ENCODE measurements around the gene CSNK1G1.
"Not testable (repeated sequence)": the region's sequence is repeated elsewhere in the genome, so short reads cannot be mapped to it uniquely, and the experiment has no call there.

The CSNK1G1 gene

GRCh38 chr15:64287953-64288352 lies 68.0 kb downstream of the CSNK1G1 start:
- no peak for DNase-seq (ENCODE audit: low read depth)

GRCh38 chr15:64286473-64286872 lies 69.5 kb downstream of the CSNK1G1 start:
- no peak for DNase-seq (ENCODE audit: low read depth)

GRCh38 chr15:64285871-64286270 lies 70.1 kb downstream of the CSNK1G1 start:
- DNase-seq (ENCODE audit: low read depth) = no peak

GRCh38 chr15:64285150-64285549 lies 70.8 kb downstream of the CSNK1G1 start:
- no peak for DNase-seq (ENCODE audit: low read depth)

DNA sequence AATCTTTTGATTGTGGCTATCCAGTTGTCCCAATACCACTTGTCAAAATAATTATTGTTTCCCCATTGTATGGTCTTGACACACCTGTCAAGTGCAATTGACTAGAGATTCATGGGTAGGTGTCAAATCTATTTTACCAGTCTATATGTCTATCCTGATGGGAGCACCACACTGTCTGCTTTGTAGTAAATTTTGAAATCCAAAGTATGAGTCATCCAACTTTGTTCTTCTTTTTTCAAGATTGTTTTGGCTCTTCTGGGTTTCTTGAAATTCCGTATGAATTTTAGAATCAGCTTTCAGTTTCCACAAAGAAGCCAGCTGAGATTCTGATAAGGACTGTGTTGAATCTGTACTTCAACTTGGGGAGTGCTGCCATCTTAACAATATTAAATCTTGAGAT lies 71.9 kb downstream of the CSNK1G1 start:
- DNase-seq (ENCODE audit: low read depth) = no peak

DNA sequence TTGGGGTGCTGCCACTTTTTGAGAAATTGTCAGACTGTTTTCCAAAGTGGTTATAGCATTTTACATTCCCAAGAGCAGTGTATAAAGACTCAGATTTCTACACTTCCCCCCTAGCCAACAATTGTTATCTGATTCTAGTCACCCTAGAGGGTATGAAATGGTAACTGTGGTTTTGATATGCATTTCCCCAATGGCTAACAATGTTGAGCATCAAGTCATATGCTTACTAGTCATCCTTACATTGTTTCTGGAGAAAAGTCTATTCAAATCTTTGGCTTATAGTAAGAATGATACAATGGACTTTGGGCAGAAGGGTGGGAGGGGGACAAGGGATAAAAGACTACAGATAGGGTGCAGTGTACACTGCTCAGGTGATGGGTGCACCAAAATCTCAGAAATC lies 73.3 kb downstream of the CSNK1G1 start:
- DNase-seq (ENCODE audit: low read depth) = no peak

GRCh38 chr15:64279131-64279530 lies 76.8 kb downstream of the CSNK1G1 start:
- no peak for DNase-seq (ENCODE audit: low read depth)

DNA sequence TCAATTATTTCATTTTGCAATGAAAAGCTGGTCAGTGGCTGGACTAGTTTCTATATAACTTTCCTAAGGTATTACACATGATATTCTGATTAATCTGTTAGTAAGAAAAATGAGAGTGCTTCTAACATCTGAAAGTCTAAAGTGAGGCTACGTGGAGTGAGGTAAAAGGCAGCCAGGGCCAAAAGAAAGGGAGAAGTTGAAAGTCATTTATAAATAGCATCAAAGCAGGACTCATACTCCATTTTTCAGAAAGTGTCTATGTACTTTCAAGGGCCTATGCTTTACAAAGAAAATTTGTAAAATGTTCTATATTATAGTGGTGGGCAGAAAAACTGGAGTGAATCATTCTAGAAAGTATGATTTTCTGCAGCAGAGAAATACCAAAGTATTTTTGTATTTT lies 80.0 kb downstream of the CSNK1G1 start:
- no peak for DNase-seq (ENCODE audit: low read depth)

DNA sequence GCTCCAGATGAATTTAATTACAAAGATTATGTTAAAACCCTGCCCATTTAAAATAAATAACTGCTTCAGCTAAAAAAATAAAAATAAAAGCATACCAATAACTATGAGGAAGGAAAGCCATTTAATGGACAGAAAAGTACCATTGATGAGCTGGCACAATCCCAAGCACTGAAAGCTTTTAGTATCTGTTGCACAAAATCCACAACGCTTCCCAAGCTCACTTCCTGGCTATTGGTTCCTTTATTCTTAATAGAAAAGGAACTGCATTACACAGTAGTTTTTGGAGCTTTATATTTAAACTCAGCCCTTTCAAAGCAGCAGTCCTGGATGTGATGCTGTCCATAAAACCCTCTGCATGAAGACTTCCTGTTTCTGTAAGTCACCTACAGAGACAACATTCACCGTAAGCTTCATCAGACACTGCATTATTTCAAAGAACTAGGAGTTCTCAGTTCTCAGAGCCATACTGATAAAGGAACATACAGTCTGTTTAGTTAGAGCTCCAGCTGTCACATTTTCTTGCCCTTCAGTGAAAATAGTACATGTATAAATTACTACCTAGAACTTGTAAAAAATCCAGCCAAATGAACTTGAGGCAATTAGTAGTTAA lies 81.5 kb downstream of the CSNK1G1 start:
- DNase-seq (ENCODE audit: low read depth) = no peak

DNA sequence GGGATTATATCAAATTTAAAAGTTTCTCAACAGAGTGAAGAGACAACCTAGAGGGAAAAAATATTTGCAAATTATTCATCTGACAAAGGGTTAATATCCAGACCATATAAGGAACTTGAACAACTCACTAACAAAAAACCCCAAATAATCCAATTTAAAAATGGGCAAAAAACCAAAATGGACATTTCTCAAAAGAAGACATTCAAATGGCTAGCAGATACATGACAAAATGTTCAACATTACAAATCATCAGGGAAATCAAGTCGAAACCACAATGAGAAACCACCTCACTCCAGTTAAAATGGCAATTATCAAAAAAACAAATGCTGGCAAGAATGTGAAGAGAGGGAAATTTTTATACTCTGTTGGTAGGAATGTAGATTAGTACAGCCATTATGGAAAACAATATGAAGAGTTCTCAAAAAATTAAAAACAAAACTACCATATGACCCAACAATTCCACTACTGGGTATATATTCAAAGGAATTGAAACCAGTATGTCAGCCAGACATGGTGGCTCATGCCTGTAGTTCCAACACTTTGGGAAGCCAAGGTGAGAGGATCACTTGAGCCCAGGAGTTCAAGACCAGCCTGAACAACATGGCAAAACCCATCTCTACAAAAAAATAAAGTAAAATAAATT lies 88.5 kb downstream of the CSNK1G1 start:
- no peak for DNase-seq (ENCODE audit: low read depth)

DNA sequence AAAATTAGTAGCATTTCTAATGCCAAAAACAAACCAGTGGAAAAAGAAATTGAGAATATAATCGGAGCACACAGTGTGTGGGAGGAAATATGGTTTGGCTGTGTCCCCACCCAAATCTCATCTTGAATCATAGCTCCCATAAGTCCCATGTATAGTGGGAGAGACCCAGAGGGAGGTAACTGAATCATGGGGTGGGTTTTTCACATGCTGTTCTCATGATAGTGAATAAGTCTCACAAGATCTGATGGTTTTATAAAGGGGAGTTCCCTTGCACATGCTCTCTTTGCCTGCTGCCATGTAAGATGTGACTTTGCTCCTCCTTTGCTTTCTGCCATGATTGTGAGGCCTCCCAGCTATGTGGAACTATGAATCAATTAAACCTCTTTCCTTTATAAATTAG lies 90.8 kb downstream of the CSNK1G1 start:
- not testable (repeated sequence) for DNase-seq (ENCODE audit: low read depth)

DNA sequence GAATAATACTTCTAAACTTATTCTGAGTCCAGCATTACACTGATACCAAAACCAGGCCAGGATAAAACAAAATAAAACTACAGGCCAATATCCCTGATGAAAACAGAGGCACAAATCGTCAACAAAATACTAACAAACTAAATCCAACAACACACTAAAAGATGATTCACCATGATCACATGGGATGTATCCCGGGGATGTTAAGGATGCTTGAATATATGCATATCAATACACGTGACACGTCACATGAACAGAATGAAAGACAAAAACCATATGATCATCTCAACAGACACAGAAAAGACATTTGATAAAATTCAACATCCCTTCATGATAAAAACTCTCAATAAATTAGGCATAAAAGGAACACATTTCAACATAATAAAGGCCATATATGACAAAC lies 91.5 kb downstream of the CSNK1G1 start:
- DNase-seq (ENCODE audit: low read depth) = no peak

DNA sequence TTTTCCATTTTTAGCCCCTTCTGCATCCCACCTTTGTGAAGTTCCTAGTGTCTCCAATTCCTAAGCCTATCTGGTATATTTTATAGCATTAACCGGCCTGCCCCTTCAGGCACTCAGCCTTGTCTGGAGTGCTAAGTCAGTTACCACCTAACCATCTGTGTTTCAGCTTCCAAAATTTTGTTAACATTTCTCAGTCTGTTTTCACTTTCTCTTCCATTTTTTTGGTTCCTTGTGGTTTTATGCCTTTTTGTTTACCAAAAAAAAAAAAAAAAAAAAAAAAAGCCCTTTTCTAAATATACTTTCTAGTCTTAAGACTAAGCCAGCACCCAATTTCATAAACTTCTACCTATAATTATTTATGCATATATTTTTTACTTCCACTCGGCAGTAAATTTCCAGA lies 92.4 kb downstream of the CSNK1G1 start:
- DNase-seq (ENCODE audit: low read depth) = no peak

DNA sequence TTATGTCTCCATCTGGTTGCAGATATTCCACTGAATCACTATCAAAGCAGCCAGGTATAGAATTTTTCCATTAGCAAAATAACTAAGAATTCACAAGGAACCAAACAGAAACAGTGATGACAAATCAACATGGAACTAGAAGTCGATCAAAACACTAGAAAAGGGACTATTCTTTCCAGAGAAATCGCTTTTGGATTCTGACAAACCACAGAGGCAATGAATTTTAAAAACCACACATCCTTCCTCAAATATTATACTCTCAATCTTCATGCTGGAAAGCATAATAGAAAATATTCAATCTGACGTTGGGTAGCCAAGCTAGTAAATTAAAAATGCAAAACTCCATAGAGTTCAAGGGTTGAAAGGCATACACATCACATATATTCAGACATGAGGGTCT lies 99.9 kb downstream of the CSNK1G1 start:
- DNase-seq (ENCODE audit: low read depth) = no peak

DNA sequence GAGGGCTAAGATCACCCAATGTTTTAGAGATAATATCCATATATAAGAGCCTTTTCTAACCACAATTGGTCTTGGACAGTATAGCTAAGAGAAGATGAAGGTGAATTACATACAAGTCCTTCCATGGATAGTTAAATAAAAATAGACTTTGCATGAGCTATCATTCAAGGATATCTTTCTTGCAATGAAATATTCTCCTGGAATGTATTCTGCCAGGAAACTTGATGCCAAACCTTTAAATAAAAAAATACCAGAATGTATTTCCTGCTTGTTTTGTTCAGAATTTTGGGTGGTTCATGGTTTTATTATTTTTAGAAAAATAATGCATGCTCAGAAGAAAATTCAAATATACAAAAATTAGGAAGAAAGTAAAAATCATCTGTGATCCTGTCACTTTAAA lies 104.3 kb downstream of the CSNK1G1 start:
- no peak for DNase-seq (ENCODE audit: low read depth)

DNA sequence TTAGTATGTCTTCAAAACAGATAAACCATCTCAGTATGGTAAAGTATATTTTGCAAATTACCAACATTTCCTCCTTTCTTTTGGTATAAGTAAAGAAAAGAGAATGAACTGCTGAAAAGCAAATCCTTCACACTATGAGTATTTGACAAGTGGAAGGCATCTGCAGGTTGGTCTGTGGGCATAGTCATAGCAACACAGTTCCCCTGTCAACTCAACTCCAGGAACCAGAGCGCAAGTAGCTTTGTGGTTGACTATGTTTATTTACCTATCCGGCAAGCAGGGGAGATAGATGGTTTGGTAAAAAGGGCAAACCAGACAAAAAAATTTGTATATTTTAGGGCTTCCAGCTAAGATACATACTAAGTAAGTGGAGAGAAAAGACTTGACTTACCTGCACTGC lies 104.9 kb downstream of the CSNK1G1 start:
- no peak for DNase-seq (ENCODE audit: low read depth)

GRCh38 chr15:64249883-64250575 lies 105.9 kb downstream of the CSNK1G1 start:
- no peak for DNase-seq (ENCODE audit: low read depth)

- no peak for DNase-seq (ENCODE audit: low read depth)
These were observed 106.6 kb downstream of the CSNK1G1 start for GRCh38 chr15:64249406-64249805.

DNA sequence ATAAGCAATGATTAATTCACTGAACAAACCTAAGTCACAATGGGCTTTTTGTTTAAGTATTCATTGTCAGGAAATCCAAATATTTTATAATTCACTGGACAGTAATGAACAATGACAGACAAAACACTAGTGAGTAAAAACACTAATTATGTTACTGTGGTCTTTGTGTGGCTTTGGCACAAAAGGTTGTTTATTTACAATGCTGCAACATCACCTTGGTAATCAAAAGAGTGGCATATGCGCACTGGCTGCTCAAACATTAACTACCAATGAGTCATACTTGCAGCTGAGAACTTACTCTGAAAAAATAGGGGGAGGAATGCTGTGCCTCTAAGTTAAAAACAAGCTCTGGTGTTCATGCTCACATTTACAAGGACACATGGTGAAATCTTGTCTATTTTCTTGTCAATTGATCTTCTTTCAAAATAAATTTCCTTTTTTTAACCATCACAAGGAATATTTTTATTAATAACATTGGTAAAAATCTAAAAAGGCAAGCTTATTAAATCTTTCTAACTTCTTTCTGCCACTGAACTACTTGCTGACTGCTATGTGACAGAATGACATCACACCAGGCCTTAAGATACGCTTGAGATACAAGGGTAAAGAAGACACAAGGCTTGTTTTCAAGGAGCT lies 107.9 kb downstream of the CSNK1G1 start:
- DNase-seq (ENCODE audit: low read depth) = no peak

- no peak for DNase-seq (ENCODE audit: low read depth)
These were observed 108.5 kb downstream of the CSNK1G1 start for GRCh38 chr15:64247535-64247905.

DNA sequence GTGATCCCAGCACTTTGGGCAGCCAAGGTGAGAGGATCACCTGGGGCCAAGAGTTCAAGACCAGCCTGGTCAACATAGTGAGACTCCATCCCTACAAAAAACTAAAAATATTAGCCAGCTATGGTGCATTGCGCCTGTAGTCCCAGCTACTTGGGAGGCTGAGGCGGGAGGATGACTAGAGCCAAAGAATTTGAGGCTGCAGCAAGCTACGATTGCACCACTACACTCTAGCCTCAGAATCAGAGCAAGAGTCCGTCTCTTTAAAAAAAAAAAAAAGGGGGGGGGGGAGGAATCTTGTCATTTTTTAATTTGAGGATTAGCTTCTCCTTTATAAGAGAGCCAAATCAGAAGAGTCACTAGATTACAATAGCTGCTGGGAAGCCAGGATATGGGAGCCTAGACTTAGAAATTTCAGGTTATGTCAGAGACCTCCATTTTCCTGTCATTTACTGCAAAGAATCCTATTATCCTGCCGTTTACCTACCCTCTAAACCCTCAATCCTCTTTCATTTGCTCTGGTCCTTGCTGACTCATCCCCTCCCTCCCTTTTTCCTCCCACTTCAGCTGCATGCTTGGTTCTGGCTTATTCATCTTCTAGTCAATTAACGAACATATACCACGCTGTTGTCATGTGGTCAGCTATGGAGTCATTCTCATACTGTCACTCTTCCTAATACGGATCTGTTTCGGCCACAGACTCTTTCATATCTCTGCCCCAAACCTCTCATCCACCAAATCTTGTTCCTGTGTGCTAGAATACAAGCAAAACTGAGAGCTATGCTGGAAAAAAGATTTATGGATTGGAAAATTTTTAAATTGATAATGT lies 109.4 kb downstream of the CSNK1G1 start:
- peak; percentile 41 for DNase-seq (ENCODE audit: low read depth)

DNA sequence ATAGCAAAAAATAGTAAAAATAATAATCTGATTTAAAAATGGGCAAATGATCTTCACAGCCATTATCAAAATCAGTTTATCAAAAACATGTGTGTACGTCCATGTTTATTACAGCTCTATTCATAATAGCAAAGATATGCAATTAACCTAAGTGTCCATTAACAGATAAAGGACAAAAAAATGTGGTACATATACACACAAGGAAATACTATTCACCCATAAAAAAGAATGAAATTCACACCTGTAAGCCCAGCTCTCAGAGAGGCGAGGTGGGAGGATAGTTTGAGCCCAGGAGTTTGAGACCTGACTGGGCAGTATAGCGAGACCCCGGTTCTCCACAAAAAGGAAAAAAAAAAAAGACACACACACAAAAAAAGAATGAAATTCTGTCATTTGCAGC lies 110.6 kb downstream of the CSNK1G1 start:
- DNase-seq (ENCODE audit: low read depth) = no peak

Data from activated T-cell treated with anti-CD3 and anti-CD28 coated beads for 48 hours (primary cell).